Activated T-helper 1 cell treated with anti-CD3 and anti-CD28 coated beads, Interleukin-12 subunit alpha, Interleukin-12 subunit beta, Interleukin-2, Interleukin-4 antibody, amounts not matched to agents 30 ng/mL and 10 ng/mL and 1 ng/mL, durations not matched to agents 14 hours and 24 hours and 36 hours (primary cell): ENCODE data around the gene RCSD1. TPM values are rescaled to one million over a fixed set of nuclear protein-coding genes. Genes with fewer than 3 reads are reported as not detected.

Experiments
- DNase-seq: peaks from one replicate; pipeline ENCODE4 v3.0.0; 2021; ENCODE audit warnings: low spot score
- H3K27ac Mint-ChIP-seq: one replicate; pipeline ENCODE4 v1.8.0; 2021; ENCODE audit warnings: mild to moderate bottlenecking, mixed read lengths
- H3K27me3 Mint-ChIP-seq: one replicate; pipeline ENCODE4 v1.8.0; 2022; ENCODE audit warnings: mild to moderate bottlenecking, moderate library complexity, mixed read lengths; ENCODE audit not compliant: insufficient read depth
- H3K36me3 Mint-ChIP-seq: one replicate; pipeline ENCODE4 v1.8.0; 2021; ENCODE audit warnings: low read depth, mixed read lengths
- H3K4me1 Mint-ChIP-seq: one replicate; pipeline ENCODE4 v1.8.0; 2021; ENCODE audit warnings: low read depth, mixed read lengths
- H3K4me3 Mint-ChIP-seq: one replicate; pipeline ENCODE4 v1.8.0; 2021; ENCODE audit warnings: mild to moderate bottlenecking, moderate library complexity, mixed read lengths
- H3K9me3 Mint-ChIP-seq: one replicate; pipeline ENCODE4 v1.8.0; 2021; ENCODE audit warnings: mixed read lengths
- intact Hi-C: fragments of 100-400 bp; cut with micrococcal nuclease; formaldehyde crosslinking; loops from one replicate; pipeline ENCODE4 v1.15.1; 2024
- total RNA-seq: library from RNA; stranded (reverse); gene quantifications from 2 replicates; pipeline ENCODE4 v1.2.3, GENCODE V29; 2022

RCSD1 gene
- total RNA-seq, 1 donor from 2014 or later: 78.6 TPM

DNA sequence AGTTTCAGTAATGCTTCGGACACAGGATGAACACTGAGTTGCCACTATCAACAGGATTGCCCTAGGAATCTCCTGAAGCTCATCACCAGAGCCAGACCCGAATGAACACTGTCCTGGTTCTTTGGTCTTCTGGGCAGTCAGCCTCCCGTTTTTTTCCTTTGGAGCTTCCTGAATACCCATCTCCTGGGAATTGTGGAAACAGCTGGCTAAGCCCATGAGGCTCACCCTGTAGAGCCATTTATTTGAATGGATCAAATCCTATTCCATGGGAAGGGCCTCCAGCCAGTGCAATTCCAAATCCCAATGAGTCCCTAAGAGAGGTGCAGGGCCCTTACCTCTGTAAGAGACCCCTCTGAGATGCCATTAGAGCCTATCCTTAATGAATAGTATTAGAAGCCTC, 5.9 kb downstream of the RCSD1 start:
- Mint-ChIP-seq H3K27me3 (no peaks in the 10 kb centered on the region), H3K36me3 (peaks cover 51% of the 10 kb centered on the region), H3K4me3 (no peak overlapping the region), H3K27ac (no peak overlapping the region), H3K9me3 (no peaks in the 10 kb centered on the region), H3K4me1 (peaks cover 78% of the 10 kb centered on the region)
- DNase-seq: no peak
- intact Hi-C loops: loop anchor here (2.0 kb wide), 1 partner anchor 83 kb away; the partner anchor contains the start of gene CREG1

DNA sequence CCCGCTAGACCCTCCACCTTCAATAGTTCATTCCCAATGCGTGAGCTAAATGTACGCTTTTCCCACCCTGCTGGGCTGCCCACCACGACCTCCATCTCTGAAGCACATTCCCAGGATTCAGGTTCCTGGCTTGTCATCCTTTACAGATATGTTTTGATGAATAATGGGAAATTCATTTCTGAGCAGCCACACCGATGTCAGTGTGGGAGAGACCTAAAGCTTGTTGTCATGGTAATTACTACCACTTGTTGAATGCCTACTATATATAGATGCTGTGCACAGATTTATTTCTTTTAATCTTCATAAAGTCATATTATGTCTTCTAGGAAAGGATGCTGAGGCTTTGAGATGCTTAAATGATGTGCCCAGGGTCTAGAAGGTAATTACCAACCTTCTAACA, 8.0 kb downstream of the RCSD1 start:
- DNase-seq: no peak
- peak overlapping the region; percentile 79 for H3K27ac Mint-ChIP-seq
- intact Hi-C loops: no loop called here
- no peaks in the 10 kb centered on the region for H3K27me3 Mint-ChIP-seq
- peak overlapping the region; percentile 61 for H3K4me3 Mint-ChIP-seq
- peaks cover 80% of the 10 kb centered on the region for H3K4me1 Mint-ChIP-seq
- H3K36me3 Mint-ChIP-seq: peaks cover 49% of the 10 kb centered on the region
- H3K9me3 Mint-ChIP-seq: no peaks in the 10 kb centered on the region

DNA sequence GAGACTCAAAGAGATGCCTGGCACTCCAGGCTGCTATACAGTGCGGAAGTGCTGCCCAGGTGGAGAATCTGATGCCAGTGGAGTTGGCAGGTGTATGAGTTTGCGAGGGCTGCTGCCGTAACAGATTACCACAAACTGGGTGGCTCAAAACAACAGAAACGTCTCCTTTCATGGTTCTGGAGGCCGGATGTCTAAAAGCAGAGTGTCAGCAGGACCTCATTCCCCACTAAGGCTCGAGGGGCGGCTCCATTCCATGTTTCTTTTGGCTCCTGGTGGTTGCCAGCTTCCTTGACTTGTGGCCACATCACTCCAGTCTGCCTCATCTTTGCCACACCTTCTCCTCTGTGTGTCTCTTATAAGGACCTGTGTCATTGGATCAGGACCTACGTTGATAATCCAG, 10.0 kb downstream of the RCSD1 start:
- H3K4me3 Mint-ChIP-seq: no peak overlapping the region
- H3K36me3 Mint-ChIP-seq: peaks cover 40% of the 10 kb centered on the region

DNA sequence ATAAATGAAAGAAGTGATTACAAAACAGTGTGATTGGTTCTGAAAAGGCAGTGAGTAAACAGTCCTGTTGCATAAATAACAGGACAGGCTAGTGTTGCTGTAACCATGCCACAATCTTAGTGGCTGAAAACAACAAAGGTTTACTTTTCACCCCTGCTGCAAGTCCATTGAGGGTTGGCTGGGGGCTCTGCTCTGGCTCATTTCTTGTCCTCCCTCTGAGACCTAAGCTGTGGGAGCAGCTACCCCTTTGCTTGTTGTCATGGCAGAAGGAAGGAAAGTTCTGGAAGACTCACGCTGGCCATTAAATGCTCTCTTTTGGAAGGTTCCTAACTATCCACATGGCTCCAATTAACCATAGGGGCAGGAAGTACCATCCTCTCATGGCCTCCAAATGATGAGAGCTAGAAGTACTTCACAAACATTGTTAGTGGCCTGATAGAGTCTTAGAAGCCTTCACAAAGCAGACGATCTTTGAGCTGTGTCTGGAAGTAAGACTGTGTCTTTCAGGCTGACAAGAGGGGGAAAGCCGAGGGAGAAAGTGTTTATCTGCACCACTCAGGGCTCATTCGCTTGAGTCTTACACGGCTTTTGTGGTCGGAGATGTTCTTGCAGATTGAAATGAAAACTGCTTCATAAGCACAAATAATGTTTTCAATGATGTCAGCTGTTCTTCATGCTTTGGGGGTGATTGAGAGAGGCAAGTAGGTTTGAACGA, 11.9 kb downstream of the RCSD1 start:
- Mint-ChIP-seq H3K27me3 (no peaks in the 10 kb centered on the region), H3K4me1 (peaks cover 75% of the 10 kb centered on the region), H3K4me3 (peak overlapping the region; percentile 24), H3K27ac (peak overlapping the region; percentile 68), H3K36me3 (peaks cover 46% of the 10 kb centered on the region), H3K9me3 (no peaks in the 10 kb centered on the region)
- DNase-seq: no peak
- intact Hi-C loops: no loop called here

More for the DNA sequence above, 10.0 kb downstream of the RCSD1 start:
- peaks cover 75% of the 10 kb centered on the region for H3K4me1 Mint-ChIP-seq
- no peak for DNase-seq
- no peaks in the 10 kb centered on the region for H3K27me3 Mint-ChIP-seq
- no peaks in the 10 kb centered on the region for H3K9me3 Mint-ChIP-seq
- intact Hi-C loops: no loop called here
- no peak overlapping the region for H3K27ac Mint-ChIP-seq

DNA sequence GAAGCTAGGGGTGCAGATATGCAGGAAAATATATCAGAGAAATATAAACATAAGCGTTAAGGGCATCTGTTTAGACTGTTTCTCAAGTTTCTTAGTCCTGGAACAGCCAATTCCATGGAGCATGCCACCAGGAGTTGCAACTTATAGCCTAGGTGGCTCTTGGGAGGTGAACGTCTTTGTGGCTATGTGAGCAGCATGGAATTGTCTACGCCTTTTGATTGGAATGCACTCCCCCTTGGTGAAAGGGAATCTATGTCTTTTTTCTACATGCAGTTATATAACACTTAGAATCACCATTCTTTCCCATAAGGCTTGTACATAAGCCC, 12.4 kb downstream of the RCSD1 start:
- H3K4me3 Mint-ChIP-seq: no peak overlapping the region

DNA sequence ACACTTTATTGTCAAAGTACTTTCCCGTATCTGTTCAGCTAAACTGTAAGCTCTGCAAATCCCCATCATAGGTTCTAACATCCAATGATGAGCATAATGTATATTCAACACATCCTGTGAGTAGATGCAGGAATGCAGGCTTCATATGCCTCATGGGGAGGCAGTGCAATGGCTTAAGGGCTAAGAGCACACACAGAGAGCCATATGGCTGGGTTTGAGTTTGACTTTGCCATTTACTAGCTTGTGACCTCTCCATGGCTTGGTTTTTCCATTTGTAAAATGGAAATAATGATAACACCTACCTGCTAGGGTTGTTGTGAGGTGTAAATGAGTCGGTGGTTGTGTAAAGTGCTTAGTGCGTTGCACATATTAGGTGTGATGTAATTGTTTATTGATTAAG, 13.4 kb downstream of the RCSD1 start:
- Mint-ChIP-seq H3K36me3 (peaks cover 39% of the 10 kb centered on the region), H3K27ac (peak overlapping the region; percentile 72), H3K4me1 (peaks cover 67% of the 10 kb centered on the region), H3K27me3 (no peaks in the 10 kb centered on the region), H3K4me3 (no peak overlapping the region), H3K9me3 (no peaks in the 10 kb centered on the region)
- intact Hi-C loops: no loop called here
- DNase-seq: no peak

More for the DNA sequence above, 12.4 kb downstream of the RCSD1 start:
- intact Hi-C loops: no loop called here
- DNase-seq: no peak
- no peaks in the 10 kb centered on the region for H3K27me3 Mint-ChIP-seq
- peaks cover 43% of the 10 kb centered on the region for H3K36me3 Mint-ChIP-seq
- no peaks in the 10 kb centered on the region for H3K9me3 Mint-ChIP-seq
- H3K27ac Mint-ChIP-seq: peak overlapping the region; percentile 68
- peaks cover 70% of the 10 kb centered on the region for H3K4me1 Mint-ChIP-seq

DNA sequence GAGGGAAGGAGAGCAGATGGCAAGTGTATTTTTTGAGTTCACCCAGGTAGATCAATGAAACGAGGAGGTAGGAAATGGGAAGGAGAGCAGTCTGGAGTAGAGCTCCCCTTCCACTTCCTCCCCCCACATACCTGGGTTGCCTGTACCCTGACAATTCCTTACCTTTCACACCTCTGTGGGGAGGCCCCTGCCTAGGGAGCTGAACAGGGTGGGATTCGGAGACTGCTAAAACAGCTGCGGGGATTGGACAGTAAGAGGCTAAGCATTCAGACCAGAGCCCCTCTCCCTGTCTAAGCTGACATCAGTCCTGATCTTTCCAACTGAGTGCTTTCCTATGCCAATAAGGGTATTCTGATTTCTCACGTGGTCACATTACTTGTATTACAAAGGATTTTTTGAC, 14.5 kb downstream of the RCSD1 start:
- no peaks in the 10 kb centered on the region for H3K27me3 Mint-ChIP-seq
- peaks cover 75% of the 10 kb centered on the region for H3K4me1 Mint-ChIP-seq
- no peak for DNase-seq
- no peaks in the 10 kb centered on the region for H3K9me3 Mint-ChIP-seq
- H3K27ac Mint-ChIP-seq: no peak overlapping the region
- H3K4me3 Mint-ChIP-seq: no peak overlapping the region
- H3K36me3 Mint-ChIP-seq: peaks cover 40% of the 10 kb centered on the region
- intact Hi-C loops: no loop called here

DNA sequence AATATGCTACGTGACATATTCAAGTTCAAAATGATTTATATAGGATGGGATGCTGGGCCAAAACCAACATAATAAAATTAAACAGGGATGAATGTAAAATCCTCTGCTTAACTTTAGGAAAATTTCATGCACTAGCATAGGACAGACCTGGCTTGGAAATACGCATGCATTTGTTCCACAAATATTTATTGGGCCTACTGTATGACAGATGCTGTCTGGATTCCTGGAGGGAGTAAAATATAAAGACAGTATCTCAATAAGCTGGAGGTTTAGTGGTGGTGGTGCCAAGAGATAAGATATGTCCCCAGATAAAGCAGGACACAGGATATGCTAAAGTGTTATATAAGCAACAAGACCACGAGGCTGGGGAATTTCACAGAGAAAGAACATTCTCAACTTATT, 15.1 kb downstream of the RCSD1 start:
- peaks cover 40% of the 10 kb centered on the region for H3K36me3 Mint-ChIP-seq
- no peaks in the 10 kb centered on the region for H3K27me3 Mint-ChIP-seq
- no peak for DNase-seq
- H3K27ac Mint-ChIP-seq: peak overlapping the region; percentile 20
- intact Hi-C loops: no loop called here
- H3K4me3 Mint-ChIP-seq: no peak overlapping the region
- H3K4me1 Mint-ChIP-seq: peaks cover 79% of the 10 kb centered on the region
- H3K9me3 Mint-ChIP-seq: no peaks in the 10 kb centered on the region

DNA sequence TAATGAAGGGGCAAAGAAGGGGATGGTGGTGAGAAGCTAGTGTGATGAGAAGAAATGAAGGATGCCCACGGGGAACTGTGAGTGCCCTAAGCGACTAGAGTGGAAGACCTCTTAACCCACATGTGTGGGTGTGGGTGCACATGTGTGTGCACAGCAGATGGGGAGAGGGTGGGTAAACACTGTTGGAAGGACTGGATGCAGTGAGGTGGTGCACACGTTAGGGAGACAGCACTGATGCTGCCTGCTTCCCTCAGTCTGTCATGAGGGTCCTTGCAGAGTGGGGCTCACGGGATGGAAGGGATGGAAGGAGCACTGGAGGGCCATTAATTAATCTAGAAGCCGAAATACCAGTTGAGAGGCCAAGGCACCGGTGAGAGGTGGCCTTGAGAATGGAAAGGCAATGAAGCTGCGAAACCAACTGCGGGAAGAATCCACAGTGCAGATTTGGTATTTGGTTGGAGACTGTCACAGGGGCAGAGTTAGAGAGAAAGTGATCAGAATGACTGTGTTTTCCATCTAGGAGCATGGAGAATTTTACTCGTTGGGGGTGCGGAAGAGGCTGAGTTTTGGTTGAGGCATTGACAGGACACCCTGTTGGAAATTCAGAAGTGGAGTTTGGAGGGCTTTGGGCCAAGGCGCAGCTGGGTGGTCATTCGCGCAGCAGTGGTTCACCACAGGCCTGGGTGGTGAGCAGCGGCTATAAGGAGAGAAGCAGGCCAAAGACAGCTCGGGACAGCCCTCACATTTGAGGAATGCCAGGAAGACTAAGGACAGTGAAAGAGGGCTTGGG, 15.8 kb downstream of the RCSD1 start:
- no peak overlapping the region for H3K4me3 Mint-ChIP-seq
- H3K9me3 Mint-ChIP-seq: no peaks in the 10 kb centered on the region
- intact Hi-C loops: no loop called here
- H3K4me1 Mint-ChIP-seq: peaks cover 80% of the 10 kb centered on the region
- H3K27me3 Mint-ChIP-seq: no peaks in the 10 kb centered on the region
- DNase-seq: no peak
- H3K36me3 Mint-ChIP-seq: peaks cover 35% of the 10 kb centered on the region
- peak overlapping the region; percentile 20 for H3K27ac Mint-ChIP-seq

DNA sequence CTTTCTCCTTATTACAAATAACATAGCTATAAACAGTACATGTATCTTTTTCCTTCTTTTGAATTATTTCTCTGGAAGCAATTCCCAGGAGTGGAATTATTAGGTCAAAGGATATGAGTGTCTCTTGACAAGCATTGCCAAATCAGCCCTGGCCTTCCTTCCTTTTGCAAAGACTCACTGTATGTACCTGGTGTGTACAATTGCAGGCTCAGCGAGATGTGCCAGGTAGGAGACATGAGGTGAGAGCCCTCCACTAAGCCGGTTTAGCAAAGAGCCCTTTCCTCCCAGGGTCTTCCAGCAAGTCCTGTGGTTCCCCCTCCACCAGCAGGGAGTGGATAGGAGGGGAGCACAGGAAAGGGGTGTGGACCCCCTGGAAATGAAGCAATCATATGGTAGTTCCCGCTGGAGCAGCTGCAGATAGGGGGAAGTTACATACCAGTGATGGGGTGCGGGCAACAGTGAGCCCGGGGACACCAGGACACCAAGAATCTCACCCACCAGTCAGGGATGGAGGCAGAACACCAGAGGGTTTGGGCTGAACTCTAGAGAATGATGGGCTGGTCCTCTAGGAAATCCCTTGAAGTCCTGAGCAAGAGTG, 18.3 kb downstream of the RCSD1 start:
- no peak overlapping the region for H3K4me3 Mint-ChIP-seq
- peaks cover 64% of the 10 kb centered on the region for H3K4me1 Mint-ChIP-seq
- intact Hi-C loops: no loop called here
- H3K36me3 Mint-ChIP-seq: peaks cover 25% of the 10 kb centered on the region
- no peaks in the 10 kb centered on the region for H3K27me3 Mint-ChIP-seq
- no peaks in the 10 kb centered on the region for H3K9me3 Mint-ChIP-seq
- DNase-seq: no peak
- peak overlapping the region; percentile 25 for H3K27ac Mint-ChIP-seq

DNA sequence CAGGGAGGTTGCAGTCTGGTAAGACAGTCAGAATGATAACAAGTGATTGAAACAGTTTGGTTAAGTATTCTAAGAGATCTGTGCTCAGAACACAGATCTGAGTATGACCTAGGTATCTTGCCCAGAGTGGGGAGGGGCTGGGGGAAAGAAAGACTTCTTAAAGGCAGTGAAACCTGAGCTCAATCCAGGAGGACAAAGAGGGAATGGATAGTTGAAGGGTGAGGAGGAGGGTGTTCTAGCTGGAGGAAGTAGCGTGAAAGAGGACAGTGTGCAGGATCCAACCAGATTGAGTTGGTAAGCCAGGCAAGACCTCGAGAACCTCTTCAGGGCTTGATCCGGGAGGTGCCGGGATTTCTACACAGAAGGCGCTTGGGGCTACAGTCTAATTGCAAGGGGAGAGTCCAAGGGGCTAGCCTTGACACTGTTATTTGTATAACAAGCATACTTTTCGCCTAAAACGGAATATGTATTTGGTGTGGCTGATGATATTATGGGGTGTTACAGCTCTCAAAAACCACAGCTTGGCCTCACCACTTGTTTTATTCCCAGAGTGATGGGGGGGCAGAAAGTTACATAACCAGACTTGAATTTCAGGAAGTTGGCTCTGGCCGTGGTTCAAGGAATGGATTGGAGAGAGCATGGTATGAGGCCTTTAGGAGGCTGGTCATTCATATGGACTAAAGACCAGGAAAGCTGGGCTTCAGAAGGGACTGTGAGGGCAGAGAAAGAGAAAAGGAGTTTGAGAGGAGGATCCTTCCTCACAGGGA, 19.1 kb downstream of the RCSD1 start:
- no peak for DNase-seq
- H3K4me1 Mint-ChIP-seq: peaks cover 66% of the 10 kb centered on the region
- H3K27me3 Mint-ChIP-seq: no peaks in the 10 kb centered on the region
- no peaks in the 10 kb centered on the region for H3K9me3 Mint-ChIP-seq
- peaks cover 23% of the 10 kb centered on the region for H3K36me3 Mint-ChIP-seq
- peak overlapping the region; percentile 79 for H3K27ac Mint-ChIP-seq
- H3K4me3 Mint-ChIP-seq: peak overlapping the region; percentile 24
- intact Hi-C loops: no loop called here

DNA sequence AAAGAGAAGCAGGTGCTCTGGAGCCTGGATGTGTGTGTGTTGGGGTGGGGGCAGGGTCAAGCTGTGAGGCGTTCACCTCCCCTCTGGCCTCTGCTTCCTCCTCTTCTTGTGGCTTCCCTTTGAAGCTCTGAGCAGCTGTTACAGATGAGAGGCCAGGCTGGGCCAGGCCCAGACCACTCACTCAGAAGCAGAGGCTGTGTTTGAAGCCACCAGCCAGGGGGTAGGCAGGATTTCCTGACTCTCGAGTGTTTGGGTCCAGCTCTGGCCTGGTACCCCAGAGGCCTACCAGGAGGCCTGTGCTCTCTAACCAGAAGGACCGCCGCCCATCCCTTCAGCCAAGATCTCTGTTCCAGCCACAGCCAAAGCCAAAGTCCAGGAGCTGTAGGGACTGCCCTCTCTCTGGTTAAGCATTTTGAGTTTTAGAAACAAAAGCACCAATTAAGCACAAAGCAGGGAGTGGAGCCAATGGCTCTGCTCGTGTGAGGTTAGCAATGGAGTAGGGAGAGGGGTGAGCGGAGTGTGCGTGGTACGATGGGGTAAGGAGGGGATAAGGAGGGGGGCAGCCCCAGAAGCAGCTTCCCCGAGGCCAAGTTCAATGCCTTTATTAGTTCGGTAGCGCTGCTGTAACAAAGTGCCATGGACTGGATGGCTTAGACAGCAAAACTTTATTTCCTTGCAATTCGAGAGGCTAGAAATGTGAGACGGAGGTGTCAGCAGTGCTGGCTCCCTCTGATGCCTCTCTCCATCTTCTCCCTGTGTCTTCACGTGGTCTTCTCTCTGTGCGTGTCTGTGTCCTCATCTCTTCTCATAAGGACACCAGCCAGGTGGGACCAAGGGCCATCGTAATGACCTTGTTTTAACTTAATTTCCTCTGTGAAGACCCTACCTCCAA, 20.5 kb downstream of the RCSD1 start:
- Mint-ChIP-seq H3K27me3 (no peaks in the 10 kb centered on the region), H3K9me3 (no peaks in the 10 kb centered on the region), H3K27ac (peak overlapping the region; percentile 53), H3K4me1 (peaks cover 69% of the 10 kb centered on the region), H3K36me3 (peaks cover 21% of the 10 kb centered on the region), H3K4me3 (no peak overlapping the region)
- intact Hi-C loops: no loop called here
- DNase-seq: no peak
